Measurements from ENCODE around the gene PDPK1.
"Not testable (repeated sequence)": the region's sequence is repeated elsewhere in the genome, so short reads cannot be mapped to it uniquely, and the experiment has no call there.

Gene PDPK1

GRCh38 chr16:2550283-2550878, 12.6 kb downstream of the PDPK1 start:
- not testable (repeated sequence) for DNase-seq

GRCh38 chr16:2551420-2551889, 13.6 kb downstream of the PDPK1 start:
- DNase-seq: not testable (repeated sequence)

GRCh38 chr16:2554709-2555425, 17.0 kb downstream of the PDPK1 start:
- not testable (repeated sequence) for DNase-seq

GRCh38 chr16:2557150-2557549, 19.3 kb downstream of the PDPK1 start:
- DNase-seq: not testable (repeated sequence)

- DNase-seq: not testable (repeated sequence)
Measured at GRCh38 chr16:2560131-2560797, 22.4 kb downstream of the PDPK1 start.

- DNase-seq: not testable (repeated sequence)
Measured at GRCh38 chr16:2560798-2561133, 22.9 kb downstream of the PDPK1 start.

- not testable (repeated sequence) for DNase-seq
Measured at GRCh38 chr16:2567506-2567905, 29.7 kb downstream of the PDPK1 start.

- not testable (repeated sequence) for DNase-seq
Measured at GRCh38 chr16:2568573-2568972, 30.8 kb downstream of the PDPK1 start.

GRCh38 chr16:2572704-2573103, 34.9 kb downstream of the PDPK1 start:
- DNase-seq: not testable (repeated sequence)

GRCh38 chr16:2575839-2576238, 38.0 kb downstream of the PDPK1 start:
- not testable (repeated sequence) for DNase-seq

GRCh38 chr16:2577044-2577443, 39.2 kb downstream of the PDPK1 start:
- DNase-seq: not testable (repeated sequence)

GRCh38 chr16:2578905-2579304, 41.1 kb downstream of the PDPK1 start:
- not testable (repeated sequence) for DNase-seq

GRCh38 chr16:2580143-2580542, 42.3 kb downstream of the PDPK1 start:
- not testable (repeated sequence) for DNase-seq

GRCh38 chr16:2580818-2581217, 43.0 kb downstream of the PDPK1 start:
- DNase-seq: not testable (repeated sequence)

GRCh38 chr16:2584729-2585650, 47.2 kb downstream of the PDPK1 start:
- peak; percentile 67 for DNase-seq

GRCh38 chr16:2585651-2586081, 47.8 kb downstream of the PDPK1 start:
- no peak for DNase-seq

- DNase-seq: no peak
Measured at GRCh38 chr16:2586241-2586640, 48.4 kb downstream of the PDPK1 start.

- DNase-seq: no peak
Measured at GRCh38 chr16:2586901-2587480, 49.2 kb downstream of the PDPK1 start.

GRCh38 chr16:2587891-2588565, 50.2 kb downstream of the PDPK1 start:
- DNase-seq: no peak

- no peak for DNase-seq
Measured at GRCh38 chr16:2591476-2592240, 53.8 kb downstream of the PDPK1 start.

- no peak for DNase-seq
Measured at GRCh38 chr16:2592786-2593185, 55.0 kb downstream of the PDPK1 start.
